HCT116 (cell line): Measurements from ENCODE around the gene SPARC. TPM values are rescaled to one million over a fixed set of nuclear protein-coding genes. Genes with fewer than 3 reads are reported as not detected.

Experiments used
- ATAC-seq: fragments of 200-7000 bp; cut with Tn5 transposase; 2 replicates; pipeline ENCODE4 v1.9.1; 2020; ENCODE audit warnings: mild to moderate bottlenecking, moderate library complexity
- BruUV-seq: library from RNA; stranded (reverse); fragments of 400-500 nt; replicated peaks from 2 replicates; lab custom pipeline; 2021; lab: Mats Ljungman, UMichigan
- CTCF ChIA-PET: fragments of 300-600 bp; sonication (Branson Sonifier 250); formaldehyde crosslinking; loops from one replicate; lab custom pipeline; 2021; ENCODE audit warnings: antibody characterized with exemption; lab: Charles Lee
- POLR2A ChIA-PET: fragments of 300-600, 350-600 bp; sonication (Branson Sonifier 250); formaldehyde crosslinking; loops from one replicate; lab custom pipeline; 2021; ENCODE audit warnings: antibody characterized with exemption; lab: Charles Lee
- RAD21 ChIA-PET, 2 experiments: fragments of 300-600 bp; sonication (Branson Sonifier 250); formaldehyde crosslinking; loops; one replicate each; lab custom pipeline; 2023; ENCODE audit warnings: low total read pairs in 2 of 2; ENCODE audit not compliant: uncharacterized antibody in 2 of 2, unreplicated experiment in 2 of 2, low non-redundant PET in 1 of 2; lab: Charles Lee
- DNase-seq: peaks from one replicate; pipeline ENCODE4 v3.0.0-alpha.2; 2010; ENCODE audit warnings: low read depth, low spot score
- H2AFZ ChIP-seq: fragments of 200-600 bp; shearing (Covaris generic), sonication (generic); 2 replicates; pipeline ENCODE4 v1.6.1; 2017; ENCODE audit warnings: low read depth, mixed run types, mixed read lengths, antibody characterized with exemption, low read length; ENCODE audit not compliant: poor library complexity, severe bottlenecking
- H3K27ac ChIP-seq: 2 replicates; pipeline ENCODE4 v1.5.1; 2012; ENCODE audit warnings: low read depth, low read length
- H3K27me3 ChIP-seq: fragments of 200-600 bp; sonication (generic); 2 replicates; pipeline ENCODE4 v1.6.1; 2016; ENCODE audit warnings: mixed run types, low read length, mixed read lengths; ENCODE audit not compliant: insufficient read depth
- H3K36me3 ChIP-seq, 2 experiments: fragments of 200-500 bp in 1 of 2; fragments of 200-600 bp in 1 of 2; sonication (Bioruptor generic) in 1 of 2; sonication (generic) in 1 of 2; 2 replicates each; pipeline versions ENCODE4 v1.5.1 to v1.6.1; 2014 to 2016; ENCODE audit warnings: low read length in 2 of 2, inconsistent platforms in 1 of 2, mixed read lengths in 1 of 2, mixed run types in 1 of 2; ENCODE audit not compliant: insufficient read depth in 2 of 2, control insufficient read depth in 1 of 2
- H3K4me1 ChIP-seq, 2 experiments: fragments of 200-600 bp in 1 of 2; sonication (generic) in 1 of 2; 2 replicates each; pipeline versions ENCODE4 v1.5.1 to v1.6.1; 2012 to 2017; ENCODE audit warnings: low read length in 2 of 2, inconsistent platforms in 1 of 2, mild to moderate bottlenecking in 1 of 2, mixed read lengths in 1 of 2, mixed run types in 1 of 2, moderate library complexity in 1 of 2; ENCODE audit not compliant: insufficient read depth in 2 of 2, control insufficient read depth in 1 of 2
- H3K4me2 ChIP-seq: fragments of 200-600 bp; sonication (generic); 2 replicates; pipeline ENCODE4 v1.6.1; 2017; ENCODE audit warnings: mixed run types, low read length, mixed read lengths
- H3K4me3 ChIP-seq, 2 experiments: fragments of 200-600 bp in 1 of 2; sonication (generic) in 1 of 2; replicated peaks in 1 of 2; 2 replicates each; pipeline ENCODE4 v1.5.1; 2011 to 2016; ENCODE audit warnings: low read length in 2 of 2, control low read depth in 1 of 2, low read depth in 1 of 2, mild to moderate bottlenecking in 1 of 2, mixed read lengths in 1 of 2, mixed run types in 1 of 2
- H3K79me2 ChIP-seq: fragments of 200-600 bp; sonication (generic); 2 replicates; pipeline ENCODE4 v1.6.1; 2017; ENCODE audit warnings: mild to moderate bottlenecking, mixed run types, low read length, moderate library complexity, mixed read lengths; ENCODE audit not compliant: insufficient read depth
- H3K9ac ChIP-seq: fragments of 200-600 bp; sonication (generic); 2 replicates; pipeline ENCODE4 v1.6.1; 2016; ENCODE audit warnings: low read length, mixed read lengths
- H3K9me2 ChIP-seq: fragments of 200-600 bp; sonication (generic), shearing (Covaris generic); 2 replicates; pipeline ENCODE4 v1.6.1; 2017; ENCODE audit warnings: mixed run types, mild to moderate bottlenecking, moderate library complexity; ENCODE audit not compliant: insufficient read depth
- H3K9me3 ChIP-seq, 2 experiments: fragments of 200-500 bp in 1 of 2; fragments of 200-600 bp in 1 of 2; sonication (Bioruptor generic) in 1 of 2; sonication (generic) in 1 of 2; 2 replicates each; pipeline ENCODE4 v1.6.1; 2014 to 2017; ENCODE audit warnings: low read length in 2 of 2, mixed read lengths in 2 of 2, inconsistent platforms in 1 of 2, low read depth in 1 of 2, mild to moderate bottlenecking in 1 of 2, mixed run types in 1 of 2, moderate library complexity in 1 of 2; ENCODE audit not compliant: control insufficient read depth in 1 of 2, insufficient read depth in 1 of 2
- H4K20me1 ChIP-seq: fragments of 200-600 bp; sonication (generic), shearing (Covaris generic); 2 replicates; pipeline ENCODE4 v1.6.1; 2017; ENCODE audit warnings: mixed run types, mild to moderate bottlenecking, moderate library complexity; ENCODE audit not compliant: insufficient read depth
- CBX3 ChIP-seq: IDR thresholded peaks from 2 replicates; pipeline ENCODE4 v1.6.1; 2012; ENCODE audit warnings: low read depth
- CTCF ChIP-seq, 3 experiments: fragments of 200-600 bp in 1 of 3; sonication (generic) in 1 of 3; IDR thresholded peaks in 2 of 3; conservative IDR thresholded peaks in 1 of 3; 2 replicates each; pipeline ENCODE4 v1.5.1; 2012 to 2017; ENCODE audit warnings: low read depth in 2 of 3, low read length in 2 of 3, antibody characterized with exemption in 1 of 3, borderline replicate concordance in 1 of 3, control low read depth in 1 of 3, mild to moderate bottlenecking in 1 of 3, mixed read lengths in 1 of 3, mixed run types in 1 of 3, moderate library complexity in 1 of 3; ENCODE audit not compliant: insufficient read depth in 1 of 3
- EGR1 ChIP-seq: IDR thresholded peaks from 2 replicates; pipeline ENCODE4 v1.6.1; 2012; ENCODE audit warnings: low read depth
- ELF1 ChIP-seq: IDR thresholded peaks from 2 replicates; pipeline ENCODE4 v1.6.1; 2012; ENCODE audit warnings: low read depth, borderline replicate concordance
- FOSL1 ChIP-seq: IDR thresholded peaks from 2 replicates; pipeline ENCODE4 v1.6.1; 2012; ENCODE audit warnings: low read depth
- JUND ChIP-seq: IDR thresholded peaks from 2 replicates; pipeline ENCODE4 v1.6.1; 2012
- POLR2A ChIP-seq: IDR thresholded peaks from 2 replicates; pipeline ENCODE4 v1.7.0; 2011; ENCODE audit warnings: borderline replicate concordance; ENCODE audit not compliant: insufficient read depth, insufficient read length; ENCODE audit errors: extremely low read depth
- POLR2AphosphoS5 ChIP-seq: IDR thresholded peaks from 2 replicates; pipeline ENCODE4 v1.6.1; 2011; ENCODE audit warnings: mild to moderate bottlenecking, low read depth, low read length, moderate library complexity
- RAD21 ChIP-seq: IDR thresholded peaks from 2 replicates; pipeline ENCODE4 v1.6.1; 2012; ENCODE audit warnings: low read depth, mild to moderate bottlenecking
- SP1 ChIP-seq: IDR thresholded peaks from 2 replicates; pipeline ENCODE4 v1.6.1; 2012; ENCODE audit warnings: low read depth
- YY1 ChIP-seq: IDR thresholded peaks from 2 replicates; pipeline ENCODE4 v1.6.1; 2011; ENCODE audit warnings: low read length, low read depth, moderate library complexity, mild to moderate bottlenecking; ENCODE audit not compliant: insufficient replicate concordance; ENCODE audit errors: extremely low read depth
- ZBTB33 ChIP-seq: IDR thresholded peaks from 2 replicates; pipeline ENCODE4 v1.6.1; 2011; ENCODE audit warnings: mild to moderate bottlenecking, low read length, moderate library complexity; ENCODE audit not compliant: insufficient replicate concordance; ENCODE audit errors: extremely low read depth
- intact Hi-C: fragments of 100-400 bp; cut with micrococcal nuclease; formaldehyde crosslinking; loops from 2 replicates; pipeline ENCODE4 v1.10.0; 2022
- total RNA-seq: library from RNA; stranded (reverse); gene quantifications from one replicate; pipeline ENCODE4 v1.2.1, GENCODE V29; 2021; ENCODE audit not compliant: unreplicated experiment

SPARC gene
- total RNA-seq, 1 experiment from 2014 or later, result 3.0 TPM

GRCh38 chr5:151733358-151734063 lies 46.8 kb upstream of the SPARC start:
- TF ChIP-seq SP1, result no peak
- no peak for TF ChIP-seq ELF1
- TF ChIP-seq YY1, result no peak
- no peak for TF ChIP-seq RAD21
- no peak for TF ChIP-seq CTCF (IDR thresholded peaks at IDR 0.05 in 2 of 3, conservative IDR thresholded peaks at IDR 0.05 in 1 of 3; ENCODE audit: borderline replicate concordance in 1 of 3, insufficient read depth in 1 of 3, low read depth in 2 of 3, low read length in 2 of 3)
- no peak for TF ChIP-seq ZBTB33
- no peak for TF ChIP-seq POLR2A
- TF ChIP-seq CBX3, result no peak
- no peak for TF ChIP-seq EGR1
- no peak for TF ChIP-seq FOSL1
- TF ChIP-seq POLR2AphosphoS5, result no peak
- no peak for TF ChIP-seq JUND
- H3K9me2 ChIP-seq, result no peaks in the 10 kb centered on the region
- no peaks in the 10 kb centered on the region for H3K36me3 ChIP-seq
- H3K9me3 ChIP-seq, result no peaks in the 10 kb centered on the region
- no peak overlapping the region for H2AFZ ChIP-seq
- H3K4me1 ChIP-seq, result no peaks in the 10 kb centered on the region
- no peaks in the 10 kb centered on the region for H4K20me1 ChIP-seq
- H3K4me3 ChIP-seq, result no peak overlapping the region
- POLR2A ChIA-PET, result no interaction called here
- no peaks in the 10 kb centered on the region for H3K27me3 ChIP-seq
- DNase-seq (no peak), ATAC-seq (no peak)
- no peaks in the 10 kb centered on the region for H3K79me2 ChIP-seq
- intact Hi-C loops, result no loop called here
- no peak overlapping the region for H3K9ac ChIP-seq
- H3K4me2 ChIP-seq, result no peak overlapping the region
- BruUV-seq, result no TSS peak
- CTCF ChIA-PET, result no interaction called here
- no peak overlapping the region for H3K27ac ChIP-seq
- RAD21 ChIA-PET, result no interaction called here
